Measurements from ENCODE around the gene MED27.

- TF ChIP-seq CEBPB (IDR thresholded peaks at IDR 0.05; ENCODE audit: low read depth, low read length) (no peak), FOS (IDR thresholded peaks at IDR 0.05; ENCODE audit: low read depth, low read length) (no peak), POLR2A (IDR thresholded peaks at IDR 0.05; ENCODE audit: low read depth, low read length) (no peak), RFX5 (IDR thresholded peaks at IDR 0.05; ENCODE audit: low read depth, low read length) (no peak), RAD21 (IDR thresholded peaks at IDR 0.05; ENCODE audit: low read length) (no peak), CTCF (conservative IDR thresholded peaks at IDR 0.05; ENCODE audit: low read depth, low read length) (no peak), SMC3 (IDR thresholded peaks at IDR 0.05; ENCODE audit: low read depth, low read length) (no peak), CHD1 (IDR thresholded peaks at IDR 0.05; ENCODE audit: low read depth, low read length) (no peak), BHLHE40 (IDR thresholded peaks at IDR 0.05; ENCODE audit: low read depth, low read length) (no peak)
- TF ChIP-seq, protein P1, sequence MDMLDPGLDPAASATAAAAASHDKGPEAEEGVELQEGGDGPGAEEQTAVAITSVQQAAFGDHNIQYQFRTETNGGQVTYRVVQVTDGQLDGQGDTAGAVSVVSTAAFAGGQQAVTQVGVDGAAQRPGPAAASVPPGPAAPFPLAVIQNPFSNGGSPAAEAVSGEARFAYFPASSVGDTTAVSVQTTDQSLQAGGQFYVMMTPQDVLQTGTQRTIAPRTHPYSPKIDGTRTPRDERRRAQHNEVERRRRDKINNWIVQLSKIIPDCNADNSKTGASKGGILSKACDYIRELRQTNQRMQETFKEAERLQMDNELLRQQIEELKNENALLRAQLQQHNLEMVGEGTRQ (IDR thresholded peaks at IDR 0.05; ENCODE audit: low read depth, low read length), result no peak
- TF ChIP-seq, protein P2, sequence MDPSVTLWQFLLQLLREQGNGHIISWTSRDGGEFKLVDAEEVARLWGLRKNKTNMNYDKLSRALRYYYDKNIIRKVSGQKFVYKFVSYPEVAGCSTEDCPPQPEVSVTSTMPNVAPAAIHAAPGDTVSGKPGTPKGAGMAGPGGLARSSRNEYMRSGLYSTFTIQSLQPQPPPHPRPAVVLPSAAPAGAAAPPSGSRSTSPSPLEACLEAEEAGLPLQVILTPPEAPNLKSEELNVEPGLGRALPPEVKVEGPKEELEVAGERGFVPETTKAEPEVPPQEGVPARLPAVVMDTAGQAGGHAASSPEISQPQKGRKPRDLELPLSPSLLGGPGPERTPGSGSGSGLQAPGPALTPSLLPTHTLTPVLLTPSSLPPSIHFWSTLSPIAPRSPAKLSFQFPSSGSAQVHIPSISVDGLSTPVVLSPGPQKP (IDR thresholded peaks at IDR 0.05; ENCODE audit: borderline replicate concordance, low read depth, low read length), result no peak
These were observed 103.2 kb downstream of the MED27 start for GRCh38 chr9:131976157-131977108.
